Measurements from ENCODE around the gene CD177. TPM values are rescaled to one million over a fixed set of nuclear protein-coding genes. Genes with fewer than 3 reads are reported as not detected.
A peak's percentile ranks its signal among the peaks of the same experiment; 100 is the strongest.

CD177 gene
- polyA plus RNA-seq, 2 of the 4 experiments (the other 2 are of a cell fraction) = 0.03 to 0.05 TPM

DNA sequence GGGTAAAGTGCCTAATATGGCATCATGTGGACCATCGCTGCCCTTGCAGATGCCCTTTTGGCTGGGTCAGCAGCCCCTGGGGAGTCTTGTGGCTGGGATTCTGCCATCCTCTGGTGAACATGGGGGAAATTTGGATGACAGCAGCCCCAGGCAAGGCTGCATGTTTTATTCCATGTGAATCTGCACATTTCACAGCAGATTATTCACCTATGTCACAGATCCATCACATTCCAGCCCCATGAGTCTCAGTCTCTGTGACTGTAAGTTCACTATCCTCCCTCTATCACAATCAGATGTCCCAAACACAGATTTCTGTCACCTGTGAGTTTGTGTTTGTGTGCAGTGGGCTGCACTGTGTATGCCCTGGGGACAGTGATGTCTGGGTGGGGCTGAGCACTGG, 47.4 kb upstream of the CD177 start:
- FAIRE-seq (no peak), ATAC-seq (0 out of 6 replicates have a peak, but pooled peaks of 1 of the 2 experiments have one; percentile 9), DNase-seq (ENCODE audit: low read depth in 1 of 2, low spot score in 1 of 2) (no peak)
- 14% methylated on average over 1 of the region's 1 CpG for WGBS (ENCODE audit: missing lambda C conversion rate)
- Histone ChIP-seq H3K4me3 (no peak overlapping the region), H3K4me2 (no peak overlapping the region), H3K4me1 (no peaks in the 10 kb centered on the region), H3K9me3 (peaks cover 3% of the 10 kb centered on the region; the same call in 1 of the 3 replicates), H3K27ac (no peak overlapping the region)
- TF ChIP-seq KDM5A (IDR thresholded peaks at IDR 0.05) (no peak), BHLHE40 (IDR thresholded peaks at IDR 0.05; ENCODE audit: low read depth, low read length) (no peak), EP300 (IDR thresholded peaks at IDR 0.05) (no peak), PHF8 (IDR thresholded peaks at IDR 0.05; ENCODE audit: borderline replicate concordance, low read depth) (no peak), ZC3H11A (IDR thresholded peaks at IDR 0.05) (no peak), NPAS2 (CRISPR knock-in tag; IDR thresholded peaks at IDR 0.05; ENCODE audit: borderline replicate concordance) (no peak), EHMT2 (IDR thresholded peaks at IDR 0.05; ENCODE audit: low read depth) (no peak), RFX5 (IDR thresholded peaks at IDR 0.05) (no peak)
- TF ChIP-seq, protein P1, sequence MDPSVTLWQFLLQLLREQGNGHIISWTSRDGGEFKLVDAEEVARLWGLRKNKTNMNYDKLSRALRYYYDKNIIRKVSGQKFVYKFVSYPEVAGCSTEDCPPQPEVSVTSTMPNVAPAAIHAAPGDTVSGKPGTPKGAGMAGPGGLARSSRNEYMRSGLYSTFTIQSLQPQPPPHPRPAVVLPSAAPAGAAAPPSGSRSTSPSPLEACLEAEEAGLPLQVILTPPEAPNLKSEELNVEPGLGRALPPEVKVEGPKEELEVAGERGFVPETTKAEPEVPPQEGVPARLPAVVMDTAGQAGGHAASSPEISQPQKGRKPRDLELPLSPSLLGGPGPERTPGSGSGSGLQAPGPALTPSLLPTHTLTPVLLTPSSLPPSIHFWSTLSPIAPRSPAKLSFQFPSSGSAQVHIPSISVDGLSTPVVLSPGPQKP (IDR thresholded peaks at IDR 0.05; ENCODE audit: low read depth, low read length) = no peak
- POLR2A ChIA-PET = no interaction called here
- CTCF ChIA-PET = interaction anchor here (1.0 kb wide), 1 partner anchor 14 kb away, joined by 3 read pairs; no protein-coding TSS in a partner anchor

DNA sequence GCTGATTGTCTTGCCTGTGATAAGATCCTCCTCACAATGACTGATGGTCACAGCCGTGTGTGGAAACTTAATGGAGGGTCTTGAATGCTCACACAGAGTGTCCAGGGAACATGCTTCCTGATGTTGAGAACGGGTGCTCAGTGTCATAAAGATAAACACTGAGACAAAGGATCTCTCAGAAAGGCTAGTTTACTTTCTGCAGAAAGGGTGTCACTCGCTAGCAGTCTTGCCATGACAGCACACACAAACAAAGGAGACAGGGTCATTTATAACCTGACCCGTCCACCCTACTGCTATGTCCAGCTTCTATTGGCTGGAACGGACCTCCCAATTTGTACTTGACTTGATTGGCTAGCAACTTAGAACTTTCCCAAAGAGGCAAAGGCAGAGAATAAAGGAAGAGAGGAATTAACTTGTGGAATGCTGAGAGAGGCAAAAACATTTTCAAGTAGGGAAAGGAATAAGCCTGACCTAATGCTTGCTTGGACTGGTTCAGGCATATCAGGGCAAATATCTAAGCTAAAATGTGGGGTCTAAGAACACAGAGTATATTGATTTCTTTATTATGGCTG, 45.2 kb upstream of the CD177 start:
- DNase-seq (ENCODE audit: low read depth in 1 of 2, low spot score in 1 of 2) (no peak), FAIRE-seq (no peak), ATAC-seq (no peak)
- ChIA-PET CTCF (interaction anchor here (0.5 to 1.5 kb wide), 4 partner anchors 25 to 516 kb away, joined by 3 to 4 read pairs (median 4); no protein-coding TSS in a partner anchor), POLR2A (no interaction called here)
- Histone ChIP-seq H3K4me2 (no peak overlapping the region), H3K4me1 (no peaks in the 10 kb centered on the region), H3K9me3 (peaks cover 3% of the 10 kb centered on the region; the same call in 1 of the 3 replicates), H3K27ac (no peak overlapping the region), H3K4me3 (no peak overlapping the region)
- 18% methylated on average over 5 of the region's 5 CpGs for WGBS (ENCODE audit: missing lambda C conversion rate)
- TF ChIP-seq ZFP36 (IDR thresholded peaks at IDR 0.05; ENCODE audit: borderline replicate concordance, partially characterized antibody) (no peak), BHLHE40 (IDR thresholded peaks at IDR 0.05; ENCODE audit: low read depth, low read length) (no peak), GATA3 (IDR thresholded peaks at IDR 0.05; ENCODE audit: borderline replicate concordance) (no peak), FOXS1 (CRISPR knock-in tag; IDR thresholded peaks at IDR 0.05) (no peak), RAD21 (conservative IDR thresholded peaks at IDR 0.05 in 1 of 2, IDR thresholded peaks at IDR 0.05 in 1 of 2) (no peak), HDAC2 (IDR thresholded peaks at IDR 0.05) (no peak)
- TF ChIP-seq, protein P1 (IDR thresholded peaks at IDR 0.05; ENCODE audit: low read depth, low read length) = no peak
- TF ChIP-seq, protein P2, sequence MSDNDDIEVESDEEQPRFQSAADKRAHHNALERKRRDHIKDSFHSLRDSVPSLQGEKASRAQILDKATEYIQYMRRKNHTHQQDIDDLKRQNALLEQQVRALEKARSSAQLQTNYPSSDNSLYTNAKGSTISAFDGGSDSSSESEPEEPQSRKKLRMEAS (IDR thresholded peaks at IDR 0.05) = no peak

DNA sequence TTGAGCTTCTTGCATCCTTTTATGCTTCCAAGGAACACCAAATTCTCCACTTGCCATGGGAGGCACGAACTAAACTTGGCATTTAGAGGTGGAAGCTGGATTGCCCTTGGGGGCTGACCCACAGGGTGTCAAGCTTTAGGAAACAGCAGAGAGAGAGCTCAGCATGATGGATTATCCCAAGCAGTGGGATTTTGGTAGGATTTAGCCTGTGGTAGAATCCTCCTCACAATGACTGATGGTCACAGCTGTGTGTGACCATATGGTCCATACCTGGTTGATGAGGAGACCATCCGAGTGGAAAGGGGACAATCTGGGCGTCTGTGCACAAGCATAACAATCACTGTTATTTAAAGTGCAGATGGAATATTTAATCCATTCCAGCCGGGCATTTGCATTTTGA, 44.0 kb upstream of the CD177 start:
- POLR2A ChIA-PET = no interaction called here
- Histone ChIP-seq H3K27ac (no peak overlapping the region), H3K4me3 (no peak overlapping the region), H3K9me3 (peaks cover 3% of the 10 kb centered on the region; the same call in 1 of the 3 replicates), H3K4me2 (no peak overlapping the region), H3K4me1 (no peaks in the 10 kb centered on the region)
- no peak for DNase-seq (ENCODE audit: low read depth in 1 of 2, low spot score in 1 of 2)
- CTCF ChIA-PET = interaction anchor here (1.6 kb wide), 1 partner anchor 13 kb away, joined by 4 read pairs; no protein-coding TSS in a partner anchor
- no peak for FAIRE-seq
- 13% methylated on average over 4 of the region's 4 CpGs for WGBS (ENCODE audit: missing lambda C conversion rate)
- ATAC-seq = no peak
- no peak for TF ChIP-seq NR3C1 (IDR thresholded peaks at IDR 0.05)
- no peak for TF ChIP-seq RNF2 (IDR thresholded peaks at IDR 0.05; ENCODE audit: borderline replicate concordance, low read depth)
- TF ChIP-seq MYC (IDR thresholded peaks at IDR 0.05; ENCODE audit: borderline replicate concordance, low read length) = no peak
- TF ChIP-seq HOXB13 (CRISPR knock-in tag; IDR thresholded peaks at IDR 0.05; ENCODE audit: low read depth) = no peak
- TF ChIP-seq FOSB (CRISPR knock-in tag; IDR thresholded peaks at IDR 0.05) = no peak
- TF ChIP-seq EP300 (IDR thresholded peaks at IDR 0.05) = no peak
- TF ChIP-seq ESRRA (IDR thresholded peaks at IDR 0.05; ENCODE audit: borderline replicate concordance, low read length) = no peak
- TF ChIP-seq, protein P3, sequence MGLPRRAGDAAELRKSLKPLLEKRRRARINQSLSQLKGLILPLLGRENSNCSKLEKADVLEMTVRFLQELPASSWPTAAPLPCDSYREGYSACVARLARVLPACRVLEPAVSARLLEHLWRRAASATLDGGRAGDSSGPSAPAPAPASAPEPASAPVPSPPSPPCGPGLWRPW (IDR thresholded peaks at IDR 0.05) = no peak
- TF ChIP-seq RAD21 (conservative IDR thresholded peaks at IDR 0.05 in 1 of 2, IDR thresholded peaks at IDR 0.05 in 1 of 2) = no peak
- TF ChIP-seq, protein P4, sequence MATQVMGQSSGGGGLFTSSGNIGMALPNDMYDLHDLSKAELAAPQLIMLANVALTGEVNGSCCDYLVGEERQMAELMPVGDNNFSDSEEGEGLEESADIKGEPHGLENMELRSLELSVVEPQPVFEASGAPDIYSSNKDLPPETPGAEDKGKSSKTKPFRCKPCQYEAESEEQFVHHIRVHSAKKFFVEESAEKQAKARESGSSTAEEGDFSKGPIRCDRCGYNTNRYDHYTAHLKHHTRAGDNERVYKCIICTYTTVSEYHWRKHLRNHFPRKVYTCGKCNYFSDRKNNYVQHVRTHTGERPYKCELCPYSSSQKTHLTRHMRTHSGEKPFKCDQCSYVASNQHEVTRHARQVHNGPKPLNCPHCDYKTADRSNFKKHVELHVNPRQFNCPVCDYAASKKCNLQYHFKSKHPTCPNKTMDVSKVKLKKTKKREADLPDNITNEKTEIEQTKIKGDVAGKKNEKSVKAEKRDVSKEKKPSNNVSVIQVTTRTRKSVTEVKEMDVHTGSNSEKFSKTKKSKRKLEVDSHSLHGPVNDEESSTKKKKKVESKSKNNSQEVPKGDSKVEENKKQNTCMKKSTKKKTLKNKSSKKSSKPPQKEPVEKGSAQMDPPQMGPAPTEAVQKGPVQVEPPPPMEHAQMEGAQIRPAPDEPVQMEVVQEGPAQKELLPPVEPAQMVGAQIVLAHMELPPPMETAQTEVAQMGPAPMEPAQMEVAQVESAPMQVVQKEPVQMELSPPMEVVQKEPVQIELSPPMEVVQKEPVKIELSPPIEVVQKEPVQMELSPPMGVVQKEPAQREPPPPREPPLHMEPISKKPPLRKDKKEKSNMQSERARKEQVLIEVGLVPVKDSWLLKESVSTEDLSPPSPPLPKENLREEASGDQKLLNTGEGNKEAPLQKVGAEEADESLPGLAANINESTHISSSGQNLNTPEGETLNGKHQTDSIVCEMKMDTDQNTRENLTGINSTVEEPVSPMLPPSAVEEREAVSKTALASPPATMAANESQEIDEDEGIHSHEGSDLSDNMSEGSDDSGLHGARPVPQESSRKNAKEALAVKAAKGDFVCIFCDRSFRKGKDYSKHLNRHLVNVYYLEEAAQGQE (IDR thresholded peaks at IDR 0.05) = no peak
- TF ChIP-seq HEYL (CRISPR knock-in tag; IDR thresholded peaks at IDR 0.05) = no peak
- TF ChIP-seq CHD2 (IDR thresholded peaks at IDR 0.05; ENCODE audit: low read length, partially characterized antibody) = no peak
- TF ChIP-seq EHMT2 (IDR thresholded peaks at IDR 0.05; ENCODE audit: low read depth) = no peak
- TF ChIP-seq KDM1A (IDR thresholded peaks at IDR 0.05; ENCODE audit: low read depth) = no peak
- no peak for TF ChIP-seq JUN (IDR thresholded peaks at IDR 0.05)
- TF ChIP-seq MAZ (IDR thresholded peaks at IDR 0.05; ENCODE audit: borderline replicate concordance, low read depth, low read length) = no peak

Measured in A549 (cell line).